Activated gamma-delta T cell (primary cell): ENCODE measurements around the gene DNAH8.
"Not testable (repeated sequence)": the region's sequence is repeated elsewhere in the genome, so short reads cannot be mapped to it uniquely, and the experiment has no call there.

Experiments used
- DNase-seq: peaks from one replicate; lab custom pipeline; 2025; lab: John Stamatoyannopoulos, UW

DNAH8 gene

GRCh38 chr6:38699702-38700101 is 15.4 kb upstream of the DNAH8 start:
- not testable (repeated sequence) for DNase-seq

- no peak for DNase-seq
Observed at GRCh38 chr6:38701551-38701950, 13.6 kb upstream of the DNAH8 start.

GRCh38 chr6:38702558-38703397 is 12.3 kb upstream of the DNAH8 start, which contains the start of gene GLO1:
Gene GLO1, minus strand, starts transcription at chr6:38703145. Its CDS starts 91 bp downstream, at chr6:38703054.
- peak; percentile 84 for DNase-seq

- DNase-seq = no peak
Observed at GRCh38 chr6:38703949-38704590, 11.0 kb upstream of the DNAH8 start.

- DNase-seq = no peak
Observed at GRCh38 chr6:38705924-38706323, 9.2 kb upstream of the DNAH8 start.

- no peak for DNase-seq
Observed at GRCh38 chr6:38708496-38708895, 6.6 kb upstream of the DNAH8 start.

- no peak for DNase-seq
Observed at GRCh38 chr6:38713812-38714211, 1.3 kb upstream of the DNAH8 start.

- DNase-seq = no peak
Observed at GRCh38 chr6:38714239-38715015, 684 bp upstream of the DNAH8 start.

- no peak for DNase-seq
Observed at GRCh38 chr6:38716825-38717224, 1.7 kb downstream of the DNAH8 start.

GRCh38 chr6:38719358-38719757 is 4.2 kb downstream of the DNAH8 start:
- no peak for DNase-seq

- no peak for DNase-seq
Observed at GRCh38 chr6:38720295-38720694, 5.2 kb downstream of the DNAH8 start.

GRCh38 chr6:38722038-38722437 is 6.9 kb downstream of the DNAH8 start:
- DNase-seq = no peak

GRCh38 chr6:38722727-38723334 is 7.7 kb downstream of the DNAH8 start:
- DNase-seq = no peak

- DNase-seq = no peak
Observed at GRCh38 chr6:38723783-38724182, 8.7 kb downstream of the DNAH8 start.

GRCh38 chr6:38724343-38724742 is 9.2 kb downstream of the DNAH8 start:
- DNase-seq = no peak

GRCh38 chr6:38725414-38726183 is 10.5 kb downstream of the DNAH8 start:
- DNase-seq = no peak

GRCh38 chr6:38728203-38728602 is 13.1 kb downstream of the DNAH8 start:
- DNase-seq = no peak

- DNase-seq = no peak
Observed at GRCh38 chr6:38730140-38730862, 15.2 kb downstream of the DNAH8 start.

GRCh38 chr6:38736951-38737350 is 21.8 kb downstream of the DNAH8 start:
- DNase-seq = no peak

GRCh38 chr6:38738261-38738660 is 23.1 kb downstream of the DNAH8 start:
- DNase-seq = no peak

GRCh38 chr6:38739532-38739931 is 24.4 kb downstream of the DNAH8 start:
- DNase-seq = no peak
